PFSK-1 (cell line): ENCODE data around the gene PWWP2B.

Experiments
- POLR2AphosphoS5 ChIP-seq: IDR thresholded peaks from 2 replicates; pipeline ENCODE4 v1.6.1; 2012; ENCODE audit warnings: low read depth, mild to moderate bottlenecking, control low read depth, low read length, moderate library complexity
- REST ChIP-seq, 2 experiments: IDR thresholded peaks; 2 replicates each; pipeline versions ENCODE4 v1.6.1 to v1.8.0; 2011 to 2012; ENCODE audit warnings: low read depth in 2 of 2, low read length in 2 of 2, control low read depth in 1 of 2, inconsistent platforms in 1 of 2, mild to moderate bottlenecking in 1 of 2, moderate library complexity in 1 of 2; ENCODE audit not compliant: insufficient read depth in 1 of 2
- SIN3A ChIP-seq: IDR thresholded peaks from 2 replicates; pipeline ENCODE4 v1.6.1; 2012; ENCODE audit warnings: mild to moderate bottlenecking, low read length, moderate library complexity, borderline replicate concordance; ENCODE audit not compliant: insufficient read depth
- TAF1 ChIP-seq: IDR thresholded peaks from 2 replicates; pipeline ENCODE4 v1.6.1; 2012; ENCODE audit warnings: low read length, control low read depth, borderline replicate concordance; ENCODE audit not compliant: insufficient read depth

- TF ChIP-seq TAF1 (no peak), REST (IDR thresholded peaks at IDR 0.05; ENCODE audit: insufficient read depth in 1 of 2, low read depth in 2 of 2, low read length in 2 of 2) (no peak), POLR2AphosphoS5 (no peak), SIN3A (no peak)
These were observed 21.8 kb downstream of the PWWP2B start for GRCh38 chr10:132418527-132419416.
